Adipocyte (in vitro differentiated cells): Measurements from ENCODE around the gene AGPAT3.

Experiments used
- DNase-seq: peaks from one replicate; pipeline ENCODE4 v3.0.0-alpha.2; 2015; ENCODE audit warnings: low read depth
- H3K27me3 ChIP-seq: replicated peaks from 2 replicates; pipeline ENCODE4 v1.7.0; 2013; ENCODE audit warnings: mild to moderate bottlenecking, low read length, moderate library complexity; ENCODE audit not compliant: control insufficient read depth, insufficient read depth
- H3K36me3 ChIP-seq: 2 replicates; pipeline ENCODE4 v1.7.0; 2013; ENCODE audit warnings: low read length, mild to moderate bottlenecking, moderate library complexity; ENCODE audit not compliant: control insufficient read depth, insufficient read depth, severe bottlenecking
- H3K4me1 ChIP-seq: 2 replicates; pipeline ENCODE4 v1.7.0; 2013; ENCODE audit warnings: mild to moderate bottlenecking, low read length, moderate library complexity; ENCODE audit not compliant: control insufficient read depth, insufficient read depth
- H3K4me3 ChIP-seq: 2 replicates; pipeline ENCODE4 v1.7.0; 2013; ENCODE audit warnings: mild to moderate bottlenecking, low read length, moderate library complexity
- H3K9ac ChIP-seq: 2 replicates; pipeline ENCODE4 v1.7.0; 2013; ENCODE audit warnings: mild to moderate bottlenecking, low read length, moderate library complexity
- H3K9me3 ChIP-seq: 2 replicates; pipeline ENCODE4 v1.7.0; 2013; ENCODE audit warnings: mild to moderate bottlenecking, low read length, moderate library complexity; ENCODE audit not compliant: control insufficient read depth

Gene AGPAT3

GRCh38 chr21:43944757-43945156 lies 79.7 kb downstream of the AGPAT3 start:
- no peak overlapping the region for H3K9ac ChIP-seq
- peaks cover 7% of the 10 kb centered on the region for H3K9me3 ChIP-seq
- DNase-seq, result no peak
- H3K27me3 ChIP-seq, result no peaks in the 10 kb centered on the region
- H3K36me3 ChIP-seq, result no peaks in the 10 kb centered on the region
- H3K4me3 ChIP-seq, result no peak overlapping the region
- H3K4me1 ChIP-seq, result no peaks in the 10 kb centered on the region

DNA sequence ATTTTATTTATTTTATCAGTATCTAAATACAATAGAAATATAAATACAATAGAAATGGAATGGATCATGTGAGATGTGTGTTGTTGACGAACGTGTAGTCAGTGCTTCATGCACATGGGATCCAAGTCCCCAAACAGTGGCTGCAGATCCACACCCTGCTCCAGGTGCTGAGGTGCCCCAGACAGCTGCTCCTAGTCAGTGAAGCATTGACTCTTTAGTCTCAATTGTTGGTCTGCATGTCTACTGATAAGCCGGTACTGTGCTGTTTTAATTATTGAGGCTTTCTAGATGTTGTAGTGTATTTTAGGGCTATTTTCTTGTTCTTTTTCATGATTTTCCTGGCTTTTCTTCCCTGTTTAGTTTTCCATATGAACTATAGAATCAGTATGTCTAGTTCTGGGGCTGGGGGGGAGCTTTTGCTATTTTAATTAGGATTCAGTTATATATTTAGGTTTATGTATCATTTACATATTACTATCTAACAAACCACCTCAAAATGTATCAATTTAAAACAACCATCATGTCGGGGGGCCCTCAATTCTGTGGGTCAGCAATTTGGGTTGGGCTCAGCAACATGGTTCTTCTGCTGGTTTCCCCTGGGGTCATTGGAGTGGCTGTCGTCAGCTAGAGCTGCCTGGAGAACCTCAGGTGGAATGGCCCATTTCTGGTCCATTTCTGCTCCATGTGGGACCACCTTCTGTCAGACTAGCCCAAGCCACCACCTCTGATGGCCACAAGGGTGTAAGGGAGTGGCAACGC lies 83.9 kb downstream of the AGPAT3 start:
- DNase-seq, result no peak
- Histone ChIP-seq H3K4me1 (no peaks in the 10 kb centered on the region), H3K4me3 (no peak overlapping the region), H3K9me3 (peaks cover 7% of the 10 kb centered on the region), H3K27me3 (no peaks in the 10 kb centered on the region), H3K36me3 (no peaks in the 10 kb centered on the region), H3K9ac (no peak overlapping the region)

GRCh38 chr21:43949499-43950208 lies 84.6 kb downstream of the AGPAT3 start:
- Histone ChIP-seq H3K36me3 (no peaks in the 10 kb centered on the region), H3K9ac (no peak overlapping the region), H3K9me3 (peaks cover 7% of the 10 kb centered on the region), H3K4me1 (no peaks in the 10 kb centered on the region), H3K4me3 (no peak overlapping the region), H3K27me3 (no peaks in the 10 kb centered on the region)
- no peak for DNase-seq

DNA sequence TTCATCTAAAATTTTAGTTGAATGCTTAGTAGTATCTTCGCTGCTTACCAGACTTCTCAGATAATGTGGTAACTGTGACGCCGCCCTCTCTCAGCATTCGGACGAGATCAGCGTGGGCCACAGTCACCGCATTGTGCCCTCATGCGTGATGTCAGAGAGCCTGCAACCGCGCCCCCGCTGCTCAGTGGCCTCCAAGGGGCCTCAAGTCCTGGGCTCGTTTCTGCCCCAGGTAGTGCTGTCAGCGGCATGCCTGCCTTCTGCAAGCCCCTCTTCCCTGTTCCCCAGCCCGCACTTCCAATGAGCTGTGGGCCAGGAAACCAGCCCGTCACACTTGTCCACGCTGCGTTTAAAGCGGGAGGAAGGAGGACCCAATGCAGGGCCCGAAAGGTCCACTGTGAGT lies 85.5 kb downstream of the AGPAT3 start:
- Histone ChIP-seq H3K27me3 (no peaks in the 10 kb centered on the region), H3K9ac (no peak overlapping the region), H3K4me3 (no peak overlapping the region), H3K9me3 (peaks cover 7% of the 10 kb centered on the region), H3K36me3 (no peaks in the 10 kb centered on the region), H3K4me1 (no peaks in the 10 kb centered on the region)
- DNase-seq, result no peak

DNA sequence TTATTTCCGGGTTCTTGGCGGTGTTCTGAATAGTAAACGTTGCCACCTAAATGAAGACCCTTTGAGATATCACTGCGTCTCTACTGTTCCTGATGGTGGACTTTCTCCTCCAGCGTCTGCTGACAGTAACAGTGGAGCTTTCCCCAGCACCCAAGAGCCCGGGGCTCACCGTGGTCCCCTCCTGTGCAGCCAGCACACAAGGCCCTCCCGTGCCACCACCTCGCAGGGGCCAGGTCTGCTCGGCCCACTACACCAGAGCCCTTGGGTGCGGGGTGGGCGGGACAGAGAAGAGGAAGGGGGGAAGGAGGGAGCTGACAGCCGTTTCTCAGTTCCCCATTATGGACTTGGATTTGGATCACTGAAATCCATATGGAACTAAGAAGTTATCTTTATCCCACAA lies 85.9 kb downstream of the AGPAT3 start:
- no peaks in the 10 kb centered on the region for H3K27me3 ChIP-seq
- no peaks in the 10 kb centered on the region for H3K36me3 ChIP-seq
- no peak for DNase-seq

DNA sequence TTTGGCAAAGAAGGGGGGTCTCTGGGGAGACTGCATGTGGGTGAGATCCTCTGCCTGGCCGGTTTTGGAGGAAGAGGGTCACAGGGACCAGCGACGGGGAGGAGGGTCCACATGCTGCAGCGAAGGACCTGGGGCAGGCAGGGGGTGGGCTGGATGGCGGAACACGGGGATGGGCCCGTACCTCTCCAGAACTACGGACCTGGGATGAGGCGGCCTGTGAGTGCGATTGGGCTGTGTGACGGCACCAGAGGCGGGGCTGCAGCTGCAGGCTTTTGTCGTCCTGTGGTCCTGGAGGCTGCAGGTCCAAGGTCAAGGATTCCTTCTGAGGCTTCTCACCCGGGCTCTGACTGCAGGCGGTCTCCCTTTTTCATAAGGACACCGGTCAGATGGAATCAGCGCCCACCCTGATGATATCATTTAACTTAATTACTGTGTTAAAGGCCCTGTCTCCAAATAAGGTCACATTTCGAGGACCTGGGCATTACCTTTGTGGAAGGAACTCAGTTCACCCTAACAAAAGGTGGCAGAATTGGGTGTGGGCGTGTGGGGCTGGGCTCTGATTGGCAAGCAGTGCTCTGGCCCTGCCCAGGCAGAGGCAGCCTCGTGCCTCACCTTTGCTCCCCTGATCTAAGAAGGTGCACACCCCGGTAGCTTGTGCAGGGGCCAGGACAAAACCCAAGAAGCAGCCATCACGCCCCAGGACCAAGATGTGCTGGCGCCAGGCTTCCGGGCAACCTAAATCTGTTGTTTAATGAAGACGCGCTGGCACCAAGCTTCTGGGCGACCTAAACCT lies 87.1 kb downstream of the AGPAT3 start:
- no peak overlapping the region for H3K4me3 ChIP-seq
- no peaks in the 10 kb centered on the region for H3K4me1 ChIP-seq

More for the DNA sequence above, 85.9 kb downstream of the AGPAT3 start:
- Histone ChIP-seq H3K9ac (no peak overlapping the region), H3K4me1 (no peaks in the 10 kb centered on the region), H3K9me3 (peaks cover 7% of the 10 kb centered on the region), H3K4me3 (no peak overlapping the region)

GRCh38 chr21:43953021-43953420 lies 88.0 kb downstream of the AGPAT3 start:
- peaks cover 7% of the 10 kb centered on the region for H3K9me3 ChIP-seq
- no peak overlapping the region for H3K4me3 ChIP-seq
- H3K4me1 ChIP-seq, result no peaks in the 10 kb centered on the region
- no peak for DNase-seq
- H3K36me3 ChIP-seq, result no peaks in the 10 kb centered on the region
- no peaks in the 10 kb centered on the region for H3K27me3 ChIP-seq
- H3K9ac ChIP-seq, result no peak overlapping the region

More for the DNA sequence above, 87.1 kb downstream of the AGPAT3 start:
- H3K9me3 ChIP-seq, result peaks cover 7% of the 10 kb centered on the region
- H3K9ac ChIP-seq, result no peak overlapping the region
- H3K27me3 ChIP-seq, result no peaks in the 10 kb centered on the region
- H3K36me3 ChIP-seq, result no peaks in the 10 kb centered on the region
- no peak for DNase-seq

GRCh38 chr21:43954042-43954441 lies 89.0 kb downstream of the AGPAT3 start:
- Histone ChIP-seq H3K9ac (no peak overlapping the region), H3K4me3 (no peak overlapping the region), H3K9me3 (peaks cover 5% of the 10 kb centered on the region), H3K36me3 (no peaks in the 10 kb centered on the region), H3K4me1 (no peaks in the 10 kb centered on the region), H3K27me3 (no peaks in the 10 kb centered on the region)
- DNase-seq, result no peak

DNA sequence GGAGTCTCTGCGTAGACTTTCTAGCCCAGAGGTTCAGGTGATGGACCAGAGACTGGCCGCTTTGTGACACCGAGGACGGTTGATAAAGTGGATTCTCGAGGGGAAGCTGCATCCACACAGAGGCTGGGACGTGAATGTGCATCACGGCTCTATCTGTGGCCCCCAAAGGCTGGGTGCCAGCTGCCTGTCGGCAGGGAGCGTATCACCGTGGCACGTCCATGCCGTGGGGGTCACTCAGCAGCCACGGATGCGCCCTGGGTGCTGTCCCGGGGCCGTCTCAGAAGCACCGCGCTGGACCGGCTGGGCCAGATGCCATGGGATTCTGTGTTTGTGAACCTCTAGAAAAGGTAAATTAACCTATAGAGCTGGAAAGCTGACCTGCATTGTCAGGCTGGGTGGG lies 89.9 kb downstream of the AGPAT3 start:
- H3K36me3 ChIP-seq, result no peaks in the 10 kb centered on the region
- H3K9me3 ChIP-seq, result no peaks in the 10 kb centered on the region

GRCh38 chr21:43956019-43956669 lies 91.1 kb downstream of the AGPAT3 start:
- H3K4me1 ChIP-seq, result no peaks in the 10 kb centered on the region
- DNase-seq, result no peak
- peaks cover 8% of the 10 kb centered on the region for H3K36me3 ChIP-seq
- no peak overlapping the region for H3K4me3 ChIP-seq
- no peaks in the 10 kb centered on the region for H3K27me3 ChIP-seq
- no peaks in the 10 kb centered on the region for H3K9me3 ChIP-seq
- no peak overlapping the region for H3K9ac ChIP-seq

More for the DNA sequence above, 89.9 kb downstream of the AGPAT3 start:
- Histone ChIP-seq H3K4me3 (no peak overlapping the region), H3K9ac (no peak overlapping the region), H3K4me1 (no peaks in the 10 kb centered on the region), H3K27me3 (no peaks in the 10 kb centered on the region)
- DNase-seq, result no peak

- Histone ChIP-seq H3K36me3 (peaks cover 13% of the 10 kb centered on the region), H3K9ac (no peak overlapping the region), H3K4me3 (no peak overlapping the region), H3K9me3 (no peaks in the 10 kb centered on the region), H3K4me1 (no peaks in the 10 kb centered on the region), H3K27me3 (no peaks in the 10 kb centered on the region)
- DNase-seq, result no peak
These were observed 91.6 kb downstream of the AGPAT3 start for GRCh38 chr21:43956670-43957035.
